NCI-H2081 (cell line): ENCODE results near the gene ARFGAP1.

Experiments used
- DNase-seq, 2 experiments: peaks; one replicate each; lab custom pipeline; 2025; lab: John Stamatoyannopoulos, UW

Gene ARFGAP1

GRCh38 chr20:63321148-63321831 lies 48.7 kb downstream of the ARFGAP1 start:
- no peak for DNase-seq

- no peak for DNase-seq
Observed at GRCh38 chr20:63322146-63322932, 49.7 kb downstream of the ARFGAP1 start.

GRCh38 chr20:63322933-63323273 lies 50.3 kb downstream of the ARFGAP1 start:
- DNase-seq: no peak

GRCh38 chr20:63323357-63323981 lies 50.9 kb downstream of the ARFGAP1 start:
- DNase-seq: no peak

- no peak for DNase-seq
Observed at GRCh38 chr20:63325021-63325471, 52.4 kb downstream of the ARFGAP1 start.

GRCh38 chr20:63325554-63326313 lies 53.1 kb downstream of the ARFGAP1 start:
- DNase-seq: no peak

GRCh38 chr20:63326314-63327230 lies 54.0 kb downstream of the ARFGAP1 start:
- no peak for DNase-seq

- no peak for DNase-seq
Observed at GRCh38 chr20:63327231-63327745, 54.7 kb downstream of the ARFGAP1 start.

GRCh38 chr20:63328026-63328700 lies 55.5 kb downstream of the ARFGAP1 start:
- DNase-seq: no peak

- DNase-seq: no peak
Observed at GRCh38 chr20:63328718-63329275, 56.2 kb downstream of the ARFGAP1 start.

- DNase-seq: no peak
Observed at GRCh38 chr20:63329331-63330083, 56.9 kb downstream of the ARFGAP1 start.

GRCh38 chr20:63330084-63330760 lies 57.6 kb downstream of the ARFGAP1 start:
- DNase-seq: no peak

- no peak for DNase-seq
Observed at GRCh38 chr20:63330940-63331339, 58.3 kb downstream of the ARFGAP1 start.

- DNase-seq: no peak
Observed at GRCh38 chr20:63331741-63332400, 59.3 kb downstream of the ARFGAP1 start.

GRCh38 chr20:63332488-63333240 lies 60.1 kb downstream of the ARFGAP1 start:
- no peak for DNase-seq

GRCh38 chr20:63333241-63333836 lies 60.7 kb downstream of the ARFGAP1 start:
- DNase-seq: peak in 1 of 2 experiments; percentile 5

- DNase-seq: no peak
Observed at GRCh38 chr20:63334356-63334755, 61.7 kb downstream of the ARFGAP1 start.
